HepG2 (cell line): ENCODE data around the gene OBSL1. TPM values are rescaled to one million over a fixed set of nuclear protein-coding genes. Genes with fewer than 3 reads are reported as not detected.
A peak's percentile ranks its signal among the peaks of the same experiment; 100 is the strongest.

ENCODE experiments used
- BCL6 ChIP-seq: IDR thresholded peaks from 2 replicates; pipeline ENCODE4 v1.6.1; 2016; ENCODE audit warnings: missing genetic modification reagents, missing compliant biosample characterization
- HIVEP1 ChIP-seq: sonication (generic); formaldehyde crosslinking; IDR thresholded peaks from 2 replicates; pipeline ENCODE4 v1.4.0; 2020; ENCODE audit warnings: mild to moderate bottlenecking, missing genetic modification reagents
- MEIS1 ChIP-seq: sonication (generic); formaldehyde crosslinking; IDR thresholded peaks from 2 replicates; pipeline ENCODE4 v1.9.0; 2021; ENCODE audit warnings: mild to moderate bottlenecking, missing genetic modification reagents, moderate library complexity, borderline replicate concordance
- NR2C2 ChIP-seq: sonication (generic); formaldehyde crosslinking; IDR thresholded peaks from 2 replicates; pipeline ENCODE4 v1.4.0; 2020; ENCODE audit warnings: missing genetic modification reagents, mild to moderate bottlenecking, moderate library complexity, borderline replicate concordance
- POLR2G ChIP-seq: fragments of 200-400 bp; formaldehyde crosslinking; IDR thresholded peaks from 2 replicates; pipeline ENCODE4 v1.6.1; 2018; ENCODE audit warnings: mild to moderate bottlenecking, low read depth, low read length, moderate library complexity
- TIGD3 ChIP-seq: sonication (generic); formaldehyde crosslinking; IDR thresholded peaks from 2 replicates; pipeline ENCODE4 v1.5.1; 2020; ENCODE audit warnings: mild to moderate bottlenecking, missing genetic modification reagents, borderline replicate concordance
- TRIM22 ChIP-seq: fragments of 450-650 bp; IDR thresholded peaks from 2 replicates; pipeline ENCODE4 v1.6.1; 2017
- WIZ ChIP-seq: sonication (generic); formaldehyde crosslinking; IDR thresholded peaks from 2 replicates; pipeline ENCODE4 v1.5.1; 2020; ENCODE audit warnings: mild to moderate bottlenecking, missing genetic modification reagents
- ZBTB46 ChIP-seq: sonication (generic); formaldehyde crosslinking; IDR thresholded peaks from 2 replicates; pipeline ENCODE4 v1.4.0; 2020; ENCODE audit warnings: mild to moderate bottlenecking, missing genetic modification reagents, borderline replicate concordance
- ZGPAT ChIP-seq: IDR thresholded peaks from 2 replicates; pipeline ENCODE4 v1.6.1; 2016; ENCODE audit warnings: mild to moderate bottlenecking
- ZMAT3 ChIP-seq: sonication (generic); formaldehyde crosslinking; conservative IDR thresholded peaks from 2 replicates; pipeline ENCODE4 v1.7.0; 2021; ENCODE audit warnings: missing genetic modification reagents
- ZNF407 ChIP-seq: sonication (generic); formaldehyde crosslinking; IDR thresholded peaks from one replicate; pipeline ENCODE4 v1.5.1; 2020; ENCODE audit warnings: mild to moderate bottlenecking, missing genetic modification reagents; ENCODE audit errors: not compliant biosample characterization
- ZNF660 ChIP-seq: sonication (generic); formaldehyde crosslinking; IDR thresholded peaks from 2 replicates; pipeline ENCODE4 v1.5.1; 2020; ENCODE audit warnings: mild to moderate bottlenecking, low read depth, missing genetic modification reagents, borderline replicate concordance
- ZNF674 ChIP-seq: sonication (generic); formaldehyde crosslinking; IDR thresholded peaks from 2 replicates; pipeline ENCODE4 v1.5.0; 2020; ENCODE audit warnings: low read depth, mild to moderate bottlenecking, missing genetic modification reagents
- polyA plus RNA-seq, 8 experiments: library from polyadenylated mRNA; depleted of rRNA in 3 of 8; stranded (reverse) in 7 of 8; unstranded in 1 of 8; fragments of >200 nt; fragmentation: Illumina TruSeq in 4 of 8; extraction: Trizol in 4 of 8; gene quantifications; 2 replicates each; pipeline versions ENCODE4 v1.2.1 to v1.2.3, GENCODE V29; 2011 to 2016; ENCODE audit warnings: low read depth in 4 of 8, missing spikeins in 1 of 8, mixed read lengths in 1 of 8; ENCODE audit not compliant: insufficient read depth in 1 of 8
- total RNA-seq, 5 experiments: library from RNA; depleted of rRNA; stranded (reverse); fragments of >200 nt; fragmentation: Illumina TruSeq; extraction: Trizol; gene quantifications; 2 replicates each; pipeline ENCODE4 v1.2.3, GENCODE V29; 2016; ENCODE audit warnings: low read depth in 1 of 5

Gene OBSL1
- total and polyA plus RNA-seq, 2 of the 13 experiments (the other 11 are each of a cell fraction or from before 2014, with no cell fraction given) = 86.7 to 218 TPM

GRCh38 chr2:219542931-219543595 is 28.3 kb downstream of the OBSL1 start (continued):
- TF ChIP-seq ZNF407 (CRISPR knock-in tag) = peak; percentile 53
- TF ChIP-seq ZNF660 (CRISPR knock-in tag) = 0 out of 2 replicates have a peak, but pooled peaks have one; percentile 48
- TF ChIP-seq TIGD3 (CRISPR knock-in tag) = no peak
- TF ChIP-seq HIVEP1 (CRISPR knock-in tag) = no peak; the same call in 1 of the 2 replicates
- no peak for TF ChIP-seq ZMAT3 (CRISPR knock-in tag)
- TF ChIP-seq NR2C2 = no peak
- peak; percentile 14; the same call in 1 of the 2 replicates for TF ChIP-seq POLR2G
- TF ChIP-seq TRIM22 = no peak
- no peak for TF ChIP-seq ZGPAT (CRISPR knock-in tag)
- no peak for TF ChIP-seq BCL6
- TF ChIP-seq WIZ (CRISPR knock-in tag) = no peak
- 0 out of 2 replicates have a peak, but pooled peaks have one; percentile 83 for TF ChIP-seq ZNF674 (CRISPR knock-in tag)
- no peak for TF ChIP-seq MEIS1 (CRISPR knock-in tag)
- 0 out of 2 replicates have a peak, but pooled peaks have one; percentile 58 for TF ChIP-seq ZBTB46 (CRISPR knock-in tag)
